ENCODE data around the gene PKNOX2.

The PKNOX2 gene

GRCh38 chr11:125329786-125330185 is 165.2 kb downstream of the PKNOX2 start:
- DNase-seq (ENCODE audit: extremely low read depth, low read depth): no peak
- TF ChIP-seq CTCF (IDR thresholded peaks at IDR 0.05; ENCODE audit: low read depth, low read length): no peak

- DNase-seq (ENCODE audit: extremely low read depth, low read depth): no peak
- no peak for TF ChIP-seq CTCF (IDR thresholded peaks at IDR 0.05; ENCODE audit: low read depth, low read length)
Measured at GRCh38 chr11:125330462-125331325, 166.1 kb downstream of the PKNOX2 start.

- no peak for TF ChIP-seq CTCF (IDR thresholded peaks at IDR 0.05; ENCODE audit: low read depth, low read length)
Measured at GRCh38 chr11:125331357-125332035, 166.9 kb downstream of the PKNOX2 start.

GRCh38 chr11:125332821-125333220 is 168.3 kb downstream of the PKNOX2 start:
- DNase-seq (ENCODE audit: extremely low read depth, low read depth): no peak
- TF ChIP-seq CTCF (IDR thresholded peaks at IDR 0.05; ENCODE audit: low read depth, low read length): no peak

More at GRCh38 chr11:125331357-125332035, 166.9 kb downstream of the PKNOX2 start:
- DNase-seq (ENCODE audit: extremely low read depth, low read depth): no peak

- DNase-seq (ENCODE audit: extremely low read depth, low read depth): no peak
- no peak for TF ChIP-seq CTCF (IDR thresholded peaks at IDR 0.05; ENCODE audit: low read depth, low read length)
Measured at GRCh38 chr11:125333354-125334073, 169.0 kb downstream of the PKNOX2 start.

GRCh38 chr11:125335106-125335505 is 170.6 kb downstream of the PKNOX2 start:
- no peak for TF ChIP-seq CTCF (IDR thresholded peaks at IDR 0.05; ENCODE audit: low read depth, low read length)
- DNase-seq (ENCODE audit: extremely low read depth, low read depth): no peak
